Measurements from ENCODE around the gene KATNAL1. TPM values are rescaled to one million over a fixed set of nuclear protein-coding genes. Genes with fewer than 3 reads are reported as not detected.

The KATNAL1 gene
- total and polyA plus RNA-seq, 2 of the 4 experiments (the other 2 are of a cell fraction) = 6.9 to 16.8 TPM

DNA sequence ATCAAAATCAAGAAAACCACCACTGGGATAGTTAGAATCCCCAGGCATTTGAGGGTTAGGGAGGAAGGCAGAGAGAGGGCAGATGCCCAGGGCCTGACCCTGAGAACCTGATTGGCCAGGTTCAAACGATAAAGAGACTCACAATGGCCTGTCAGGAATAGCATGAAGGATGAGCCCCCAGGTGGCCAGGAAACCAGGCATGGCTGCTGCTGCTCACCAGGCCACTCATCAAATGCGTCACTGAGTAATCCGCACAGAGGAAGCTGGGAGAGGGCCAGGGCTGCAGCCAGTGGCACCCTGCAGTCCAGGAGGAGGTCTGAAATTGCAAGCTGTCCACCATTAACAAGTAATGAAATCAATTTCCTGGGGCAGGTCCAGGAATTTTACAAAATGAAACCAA, 111.3 kb downstream of the KATNAL1 start:
- no peak overlapping the region for H3K4me2 ChIP-seq (ENCODE audit: low read depth, low read length)
- H3K36me3 ChIP-seq (ENCODE audit: control insufficient read depth, insufficient read depth, low read length) = no peaks in the 10 kb centered on the region
- TF ChIP-seq SMC3 (IDR thresholded peaks at IDR 0.05; ENCODE audit: low read depth, low read length) = no peak
- TF ChIP-seq RCOR1 (IDR thresholded peaks at IDR 0.05; ENCODE audit: insufficient replicate concordance, low read length) = no peak
- TF ChIP-seq MXI1 (IDR thresholded peaks at IDR 0.05; ENCODE audit: borderline replicate concordance, low read depth, low read length) = no peak
- no peak for TF ChIP-seq FOS (IDR thresholded peaks at IDR 0.05; ENCODE audit: low read depth, low read length)
- TF ChIP-seq RFX5 (IDR thresholded peaks at IDR 0.05; ENCODE audit: low read depth, low read length) = no peak
- TF ChIP-seq CEBPB (IDR thresholded peaks at IDR 0.05; ENCODE audit: low read depth, low read length) = no peak
- TF ChIP-seq CTCF (conservative IDR thresholded peaks at IDR 0.05; ENCODE audit: low read depth, low read length) = no peak
- no peak for TF ChIP-seq BHLHE40 (IDR thresholded peaks at IDR 0.05; ENCODE audit: low read depth, low read length)
- no peak for TF ChIP-seq MAFK (IDR thresholded peaks at IDR 0.05; ENCODE audit: low read depth, low read length)
- no peak for TF ChIP-seq NFE2L2 (IDR thresholded peaks at IDR 0.05; ENCODE audit: low read depth, low read length)
- TF ChIP-seq POLR2A (IDR thresholded peaks at IDR 0.05; ENCODE audit: low read depth, low read length) = no peak
- no peak for TF ChIP-seq MAZ (IDR thresholded peaks at IDR 0.05; ENCODE audit: borderline replicate concordance, low read depth, low read length)
- H3K18ac ChIP-seq (ENCODE audit: low read depth, low read length) = no peak overlapping the region
- no peak overlapping the region for H4K91ac ChIP-seq (ENCODE audit: insufficient read depth, low read depth, low read length)
- intact Hi-C loops (cut with micrococcal nuclease) = no loop called here
- no peaks in the 10 kb centered on the region for H3K4me1 ChIP-seq (ENCODE audit: control insufficient read depth, insufficient read depth, low read length)
- BruUV-seq (replicated peaks) = no TSS peak
- no peak overlapping the region for H4K8ac ChIP-seq (ENCODE audit: low read depth in 2 of 2, low read length in 2 of 2)
- no peak for ATAC-seq (ENCODE audit: low read depth)
- H2AK5ac ChIP-seq (ENCODE audit: low read depth, low read length) = no peak overlapping the region
- in situ Hi-C loops (cut with MboI; ENCODE audit: low sequenced_read_pairs) = no loop called here
- 0 out of 4 replicates have a peak, but pooled peaks cover 0 to 6% of the 10 kb centered on the region in 2 experiments for H3K79me1 ChIP-seq (ENCODE audit: low read depth in 1 of 2, low read length in 2 of 2)
- H3K27me3 ChIP-seq (ENCODE audit: control insufficient read depth, insufficient read depth, low read length) = no peaks in the 10 kb centered on the region
- H3K9me3 ChIP-seq (ENCODE audit: control insufficient read depth, insufficient read depth, low read length) = no peaks in the 10 kb centered on the region
- H2BK5ac ChIP-seq (ENCODE audit: low read depth, low read length, poor library complexity, severe bottlenecking) = no peak overlapping the region
- no peak overlapping the region for H2BK20ac ChIP-seq (ENCODE audit: low read depth, low read length)
- no CpG with 5 or more reads among the region's 3 CpGs for WGBS, 2 experiments (ENCODE audit: extremely low coverage in 2 of 2, insufficient read length in 1 of 2)
- no peak overlapping the region for H2BK120ac ChIP-seq (ENCODE audit: low read depth, low read length)
- H3K9me1 ChIP-seq (ENCODE audit: insufficient read depth, low read length) = peaks cover 8% of the 10 kb centered on the region
- no peak overlapping the region for H3K9ac ChIP-seq (ENCODE audit: low read depth, low read length)
- no peaks in the 10 kb centered on the region for H4K20me1 ChIP-seq (ENCODE audit: insufficient read depth, low read length)
- CTCF ChIA-PET = no interaction called here
- DNase-seq = peak; percentile 41
- dilution Hi-C loops (cut with HindIII; ENCODE audit: low sequenced_read_pairs, unreplicated experiment) = no loop called here
- H4K5ac ChIP-seq (ENCODE audit: low read depth, low read length) = no peak overlapping the region
- no peak overlapping the region for H3K4ac ChIP-seq (ENCODE audit: low read depth, low read length)
- no peak overlapping the region for H3K4me3 ChIP-seq (ENCODE audit: insufficient read depth, low read depth, low read length)
- H3K23ac ChIP-seq (ENCODE audit: low read depth, low read length) = no peak overlapping the region
- no peak overlapping the region for H3K27ac ChIP-seq (ENCODE audit: insufficient read depth, low read length)
- POLR2A ChIA-PET (ENCODE audit: unreplicated experiment) = no interaction called here
- H2BK15ac ChIP-seq (ENCODE audit: low read depth, low read length) = no peak overlapping the region
- no peak overlapping the region for H2AFZ ChIP-seq (replicated peaks; ENCODE audit: low read length, poor library complexity)
- no peak overlapping the region for H3K14ac ChIP-seq (replicated peaks; ENCODE audit: low read depth, low read length)
- no peak overlapping the region for H2AK9ac ChIP-seq (replicated peaks; ENCODE audit: low read depth, low read length, poor library complexity)
- H3K56ac ChIP-seq (ENCODE audit: extremely low read depth, insufficient read depth, low read length) = no peak overlapping the region

Data from IMR-90 (cell line).